ENCODE data around the gene WDR49.
A peak's percentile ranks its signal among the peaks of the same experiment; 100 is the strongest.

WDR49 gene

DNA sequence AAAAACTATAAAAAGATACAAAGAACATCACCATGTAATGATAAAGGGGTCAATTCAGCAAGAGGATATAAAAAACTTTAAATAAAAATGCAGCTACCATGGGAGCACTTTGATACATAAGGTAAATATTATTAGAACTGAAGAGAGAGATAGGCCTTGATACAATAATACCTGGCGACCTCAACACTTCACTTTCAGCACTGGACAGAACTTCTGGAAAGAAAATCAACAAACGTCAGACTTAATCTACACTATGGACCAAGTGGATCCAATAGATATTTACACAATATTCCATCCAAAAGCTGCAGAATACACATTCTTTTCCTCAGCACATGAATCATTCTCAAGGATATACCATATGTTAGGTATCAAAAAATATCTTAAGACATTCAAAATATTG lies 42.0 kb downstream of the WDR49 start:
- no peak for DNase-seq

DNA sequence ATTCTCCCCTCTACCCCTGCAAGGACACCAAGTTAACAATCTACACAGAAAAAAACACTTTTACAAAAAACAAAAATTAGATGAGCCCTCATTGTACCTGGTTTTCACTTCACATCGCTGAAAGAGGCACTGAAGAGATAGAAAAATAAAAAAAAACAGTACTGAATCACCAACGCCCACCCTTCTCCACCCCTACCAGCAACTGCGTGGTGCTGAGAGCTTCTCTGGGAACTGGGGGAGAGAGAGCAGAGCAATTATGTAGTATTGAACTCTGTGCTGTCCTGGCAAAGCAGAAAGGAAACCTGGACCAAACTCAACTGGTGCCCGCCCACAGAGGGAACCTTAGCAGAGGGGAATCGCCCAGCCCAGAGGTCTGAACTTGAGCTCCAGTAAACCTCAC lies 44.6 kb downstream of the WDR49 start:
- DNase-seq: no peak

DNA sequence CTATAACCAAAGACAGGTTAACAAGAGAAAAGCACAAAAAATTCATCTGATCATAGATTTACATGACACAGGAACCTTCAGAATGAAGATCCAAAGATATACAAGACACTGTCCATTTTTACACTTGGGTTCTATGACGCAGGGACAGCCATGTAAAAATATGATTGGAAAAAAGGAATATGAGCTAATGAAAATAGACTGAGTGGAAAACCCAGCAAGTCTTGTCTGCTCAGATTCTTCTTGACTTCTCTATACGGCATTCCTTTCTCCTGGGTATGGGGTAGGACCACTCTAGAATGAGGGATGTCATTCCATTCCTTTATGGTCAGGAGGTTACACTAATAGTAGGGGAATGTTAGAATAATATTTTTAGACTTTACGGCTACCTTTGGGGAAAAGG lies 46.9 kb downstream of the WDR49 start:
- no peak for DNase-seq

DNA sequence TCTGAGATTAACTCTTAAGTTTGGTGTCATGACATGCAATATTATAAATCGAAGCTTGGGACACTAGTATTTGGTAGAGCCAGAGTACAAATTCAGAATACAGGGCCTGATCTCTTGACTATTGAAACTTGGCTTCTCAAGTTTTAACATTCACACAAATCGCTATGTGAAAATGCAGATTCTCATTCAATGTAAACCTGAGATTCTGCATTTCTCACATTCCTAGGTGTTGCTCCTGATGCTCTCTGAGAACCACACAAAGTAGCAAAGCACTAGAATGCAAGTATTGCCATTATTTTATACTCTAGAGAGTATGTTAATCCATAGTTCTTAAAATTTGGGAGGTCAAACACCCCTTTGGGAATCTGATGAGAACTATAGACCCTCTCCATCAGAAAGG lies 47.9 kb downstream of the WDR49 start:
- DNase-seq: no peak

DNA sequence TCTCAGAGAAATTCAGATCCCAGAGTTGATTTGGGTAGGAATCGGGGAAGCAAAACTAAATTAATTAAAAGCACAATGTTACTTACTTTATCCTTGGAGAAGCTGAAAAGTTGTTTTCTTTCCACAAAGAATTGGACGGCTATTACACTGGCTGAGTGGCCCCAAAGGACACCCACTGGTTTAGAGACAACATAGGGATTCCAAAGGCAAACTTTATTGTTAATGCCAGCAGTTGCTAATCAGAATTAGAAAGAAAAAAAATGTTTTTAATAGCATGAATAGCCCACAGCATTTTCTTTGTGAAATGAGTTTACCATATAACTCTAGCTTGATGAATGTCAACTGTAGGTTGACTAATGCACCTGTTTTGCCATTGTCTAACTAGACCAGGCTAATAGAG lies 51.7 kb downstream of the WDR49 start:
- DNase-seq: no peak

DNA sequence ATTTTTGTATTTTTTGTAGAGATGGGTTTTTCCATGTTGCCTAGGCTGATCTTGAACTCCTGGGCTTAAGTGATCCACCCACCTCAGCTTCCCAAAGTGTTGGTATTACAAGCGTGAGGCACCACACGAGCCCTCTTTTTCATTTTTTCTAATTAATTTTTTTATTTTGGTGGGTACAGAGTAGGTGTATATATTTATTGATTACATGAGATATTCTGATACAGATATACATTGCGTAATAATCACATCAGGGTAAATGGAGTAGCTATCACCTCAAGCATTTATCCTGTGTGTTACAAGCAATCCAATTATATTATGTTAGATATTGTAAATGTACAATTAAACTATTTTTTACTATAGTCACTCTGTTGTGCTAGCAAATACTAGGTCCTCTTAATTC lies 66.1 kb downstream of the WDR49 start:
- DNase-seq: no peak

DNA sequence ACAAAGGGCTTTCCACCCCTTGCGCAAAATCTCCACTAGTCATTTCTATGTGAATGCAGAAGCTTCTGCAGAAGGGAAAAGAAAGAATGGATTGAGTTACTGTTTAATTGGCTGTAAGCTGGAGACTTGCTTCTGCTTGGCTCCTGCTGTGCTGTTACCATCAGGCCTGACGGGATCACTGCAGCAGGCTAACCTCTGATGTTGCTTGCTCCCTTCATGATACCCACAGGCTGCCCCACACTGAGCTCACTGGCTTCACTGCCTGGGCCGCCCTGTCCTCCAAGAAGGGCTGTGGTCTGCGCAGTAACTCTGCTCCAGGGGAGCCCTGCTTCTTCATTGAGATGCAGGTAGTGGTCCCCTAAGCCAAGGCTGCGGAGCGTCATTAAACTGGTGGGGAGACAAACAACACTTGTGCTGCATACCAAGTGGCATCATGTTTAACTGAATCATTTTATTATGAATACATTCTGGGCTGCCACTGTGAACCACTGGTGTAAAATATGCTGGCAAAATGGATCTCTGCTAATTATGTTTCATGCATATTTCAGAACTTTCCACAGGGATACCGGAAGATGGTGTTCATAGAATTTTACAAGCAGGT lies 78.6 kb downstream of the WDR49 start:
- DNase-seq: no peak

DNA sequence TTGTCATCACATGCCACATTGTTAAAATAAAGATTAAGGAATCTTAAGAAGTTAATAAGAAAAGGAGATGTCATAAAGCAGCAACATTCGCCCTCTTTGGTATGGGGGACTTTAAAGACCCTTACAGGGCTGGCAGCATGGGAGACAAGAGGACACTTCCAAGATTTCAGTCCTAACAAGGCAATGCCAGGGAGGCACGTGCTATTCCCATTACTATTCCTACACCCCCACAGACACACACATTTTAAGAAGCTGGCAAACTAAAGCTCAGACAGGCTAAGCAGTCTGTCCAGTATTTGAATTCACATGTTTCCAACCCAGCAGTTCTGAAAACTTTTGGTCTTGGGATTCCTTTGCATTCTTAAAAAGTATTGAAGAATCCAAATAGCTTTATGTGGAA lies 80.8 kb downstream of the WDR49 start:
- DNase-seq: no peak

DNA sequence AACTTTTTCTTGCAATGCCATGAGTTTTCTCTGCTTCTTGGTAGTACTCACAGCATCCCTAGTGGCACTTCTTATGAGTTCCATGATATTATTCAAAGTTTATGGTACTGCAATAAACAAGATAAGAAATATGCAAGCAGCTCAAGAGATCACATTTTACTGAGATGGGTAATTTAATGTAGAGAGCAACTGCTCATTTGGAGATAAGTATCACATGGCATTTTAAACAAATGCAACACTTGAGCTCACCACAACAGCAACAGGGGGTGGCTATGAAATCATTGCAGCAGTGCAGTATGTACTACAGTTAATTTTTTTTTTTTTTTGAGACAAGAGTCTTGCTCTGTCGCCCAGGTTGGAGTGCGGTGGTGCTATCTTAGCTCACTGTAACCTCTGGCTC lies 85.1 kb downstream of the WDR49 start:
- DNase-seq: no peak

DNA sequence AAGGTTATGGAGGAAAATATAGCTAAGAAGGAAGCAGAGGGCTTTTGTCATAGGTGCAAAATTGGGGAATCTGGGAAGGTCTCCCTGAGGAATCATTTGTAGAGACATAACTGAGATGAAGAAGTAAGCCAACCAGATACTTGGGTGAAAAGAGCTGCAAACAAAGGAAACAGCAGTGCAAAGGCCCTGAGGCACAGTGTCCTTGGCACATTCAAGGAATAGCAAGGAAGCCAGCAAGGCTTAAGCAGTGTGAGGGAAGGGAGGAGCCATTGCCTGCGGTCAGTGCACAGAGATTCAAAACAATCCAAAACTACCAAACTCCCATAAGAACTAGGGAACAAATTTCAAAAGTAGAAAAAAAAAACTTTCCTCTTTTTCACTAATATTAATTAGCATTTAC lies 88.3 kb downstream of the WDR49 start:
- DNase-seq: no peak

DNA sequence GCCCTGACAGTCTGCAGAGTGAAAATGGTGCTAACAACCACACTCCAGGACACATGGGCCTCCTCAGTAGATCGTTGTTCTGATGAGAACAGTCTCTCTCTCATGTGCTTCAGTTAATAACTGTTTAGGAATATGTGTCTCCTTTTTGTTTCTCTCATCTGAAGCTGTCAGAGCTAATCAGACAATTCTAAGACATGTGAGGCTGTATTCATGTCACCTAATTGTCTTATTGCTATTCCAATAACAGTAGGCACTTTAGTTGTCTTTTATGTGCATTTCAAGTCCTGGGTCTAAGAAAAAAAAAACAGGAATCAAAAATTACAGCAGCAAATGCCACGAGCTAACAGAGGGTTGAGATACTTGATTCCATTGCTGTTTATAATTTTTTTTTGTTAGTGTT lies 89.1 kb downstream of the WDR49 start:
- DNase-seq: no peak

DNA sequence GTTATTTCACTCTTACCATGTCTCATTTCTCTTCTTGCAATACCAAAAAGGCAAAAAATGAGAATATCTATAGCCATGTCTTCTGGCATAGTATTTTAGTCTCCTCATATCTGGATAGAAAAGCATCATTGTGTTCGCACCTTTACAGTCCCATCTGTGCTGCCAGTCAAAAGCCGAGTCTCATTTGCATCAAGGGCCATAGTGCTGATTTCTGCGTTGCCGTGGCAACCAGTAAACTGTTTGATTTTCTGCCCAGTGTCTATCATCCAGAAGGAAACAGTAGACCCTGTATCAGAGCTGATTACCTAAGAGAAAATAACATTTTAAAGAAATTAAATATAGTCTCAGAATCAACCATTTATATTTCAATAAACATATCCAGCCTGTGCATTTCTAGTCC lies 93.8 kb downstream of the WDR49 start:
- no peak for DNase-seq

DNA sequence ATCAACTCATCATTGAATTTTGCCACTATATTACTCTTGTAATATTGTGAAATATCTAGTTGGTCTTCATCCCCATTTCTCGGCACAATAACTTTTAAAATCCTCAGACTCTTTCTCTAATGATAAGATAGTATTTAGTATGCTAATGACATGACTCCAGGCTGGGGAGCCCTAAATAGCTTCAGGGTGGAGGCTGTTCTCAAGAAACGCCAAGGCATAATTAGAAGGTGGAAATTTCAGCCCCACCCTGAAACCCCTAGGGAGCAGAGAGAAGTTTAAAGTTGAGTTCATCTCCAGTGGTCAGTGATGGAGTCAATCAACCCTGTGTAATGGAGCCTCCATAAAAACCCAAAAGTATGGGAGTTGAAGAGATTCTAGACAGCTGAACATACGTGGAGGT lies 98.8 kb downstream of the WDR49 start:
- DNase-seq: no peak

DNA sequence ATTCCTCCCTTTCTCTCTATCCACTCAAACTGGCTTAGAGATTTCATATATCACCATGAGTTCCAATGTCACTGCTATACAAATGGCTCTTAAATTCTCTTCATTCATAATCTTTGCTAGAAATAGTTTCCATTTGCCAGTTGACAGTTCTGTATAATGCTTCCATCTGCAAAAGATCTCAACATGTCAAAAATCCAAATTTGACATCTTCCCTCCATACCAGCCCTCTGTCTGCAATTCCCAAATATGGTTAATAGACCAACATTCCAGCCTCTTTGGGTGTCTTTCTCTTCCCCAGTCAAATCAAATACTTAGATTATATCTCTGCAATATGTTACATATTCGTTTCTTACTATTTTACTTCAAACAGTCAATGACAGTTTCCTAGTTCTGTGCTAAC lies 115.7 kb downstream of the WDR49 start:
- no peak for DNase-seq

DNA sequence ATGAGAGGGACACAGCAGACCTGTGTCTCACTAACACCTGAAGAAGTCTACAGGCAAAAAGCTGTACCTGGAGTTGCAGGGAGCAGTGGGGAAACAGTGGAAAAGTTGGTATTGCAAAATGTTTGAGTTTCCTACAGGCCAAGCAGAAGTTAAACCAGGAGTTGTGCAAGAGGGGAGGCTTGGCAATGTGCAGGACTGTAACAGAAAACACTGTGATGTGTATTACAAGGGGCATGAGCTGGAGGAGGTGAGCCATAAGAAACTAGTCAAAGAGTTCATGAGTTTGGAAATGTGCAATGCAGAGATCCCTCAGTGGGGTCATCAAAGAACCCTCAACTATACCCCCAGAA lies 132.8 kb downstream of the WDR49 start:
- no peak for DNase-seq

DNA sequence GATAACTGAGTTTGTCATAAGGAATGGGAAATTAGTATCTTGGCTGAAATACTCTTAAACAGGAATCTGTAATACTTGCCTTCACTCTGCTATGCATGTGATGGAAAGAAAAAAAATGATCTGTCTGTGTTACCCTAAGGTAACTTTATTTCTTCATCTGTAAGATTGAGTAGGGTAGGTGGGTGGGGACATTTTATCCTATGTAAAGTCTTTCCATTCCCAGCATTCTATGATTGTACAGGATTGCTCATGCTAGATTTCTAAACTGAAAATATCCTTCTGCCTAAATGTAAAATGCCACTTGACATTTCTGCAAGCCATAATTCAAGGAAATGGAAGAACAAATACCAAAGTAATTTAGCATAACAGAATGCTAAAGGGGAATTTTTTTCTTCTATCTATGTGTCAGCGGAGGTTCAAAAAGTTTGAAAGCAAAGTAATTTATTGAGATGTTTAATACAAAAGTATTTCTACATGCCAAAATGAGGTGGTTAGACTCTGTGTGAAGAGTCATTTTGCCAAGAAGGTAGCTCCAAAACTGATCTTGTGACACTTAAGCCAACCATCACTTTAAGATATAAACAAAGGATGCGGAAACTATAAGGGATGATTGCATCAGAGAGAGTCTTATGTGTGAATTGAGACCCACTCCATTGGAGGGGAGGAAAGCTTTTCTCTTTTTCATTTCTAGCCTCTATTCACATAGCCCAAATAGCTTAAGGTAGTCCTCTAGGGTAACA lies 133.3 kb downstream of the WDR49 start:
- DNase-seq: no peak

DNA sequence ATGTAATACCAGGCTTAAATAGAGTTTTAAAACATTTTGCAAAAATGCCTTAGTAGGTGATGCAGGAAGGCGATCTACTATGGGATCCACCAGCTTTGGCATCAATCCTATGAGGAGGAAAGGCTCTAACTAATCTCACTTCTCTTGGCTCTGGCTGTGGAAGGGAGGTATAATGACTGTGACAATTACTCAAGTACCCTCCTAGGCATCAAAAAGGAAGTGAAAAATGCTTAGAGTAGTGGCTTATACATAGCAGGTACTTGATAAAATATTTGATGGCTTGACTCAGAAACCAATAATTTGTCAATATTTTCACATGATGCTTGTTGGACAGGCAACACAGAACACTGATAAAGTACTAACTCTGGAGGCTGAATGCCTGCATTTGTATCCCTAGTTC lies 145.8 kb downstream of the WDR49 start:
- DNase-seq: no peak

DNA sequence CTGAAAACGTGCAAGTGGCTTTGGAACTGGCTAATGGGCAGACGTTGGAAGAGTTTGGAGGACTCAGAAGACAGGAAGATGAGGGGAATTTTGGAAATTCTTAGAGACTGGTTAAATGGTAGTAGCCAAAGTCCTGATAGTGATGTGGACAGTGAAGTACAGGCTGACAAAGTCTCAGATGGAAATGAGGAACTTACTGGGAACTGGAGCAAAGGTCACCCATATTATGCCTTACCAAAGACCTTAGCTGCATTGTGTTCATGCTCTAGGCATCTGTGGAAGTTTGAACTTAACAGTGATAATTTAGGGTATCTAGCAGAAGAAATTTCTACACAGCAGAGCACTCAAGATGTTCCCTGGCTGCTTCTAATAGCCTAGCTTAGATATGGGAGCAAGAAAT lies 151.3 kb downstream of the WDR49 start:
- no peak for DNase-seq

DNA sequence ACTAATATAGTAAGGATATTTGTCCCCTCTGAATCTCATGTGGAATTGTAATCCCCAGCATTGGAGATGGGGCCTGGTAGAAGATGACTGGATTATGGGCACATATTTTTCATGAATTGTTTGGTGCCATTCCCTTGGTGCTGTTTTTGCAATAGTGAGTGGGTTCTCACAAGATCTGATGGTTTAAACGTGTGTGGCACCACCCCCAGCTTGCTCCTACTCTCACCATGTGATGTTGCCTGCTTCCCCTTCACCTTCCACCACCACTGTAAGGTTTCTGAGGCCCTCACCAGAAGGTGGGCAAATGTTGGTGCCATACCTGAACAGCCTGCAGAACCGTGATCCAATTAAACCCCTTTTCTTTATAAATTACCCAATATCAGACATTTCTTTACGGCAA lies 151.8 kb downstream of the WDR49 start:
- no peak for DNase-seq

DNA sequence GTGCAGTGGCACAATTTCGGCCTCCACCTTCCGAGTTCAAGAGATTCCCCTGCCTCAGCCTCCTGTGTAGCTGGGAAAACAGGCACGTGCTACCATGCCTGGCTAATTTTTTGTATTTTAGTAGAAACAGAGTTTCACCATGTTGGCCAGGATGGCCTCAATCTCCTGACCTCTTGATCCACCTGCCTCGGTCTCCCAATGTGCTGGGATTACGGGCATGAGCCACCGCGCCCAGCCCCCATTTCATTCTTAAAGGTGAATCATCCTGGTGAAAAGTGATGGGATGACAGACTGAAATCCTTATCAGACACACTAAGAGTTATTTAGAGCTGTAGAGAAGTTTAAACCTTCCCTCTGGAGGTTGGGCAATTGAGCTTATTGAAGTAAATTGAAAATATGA lies 155.8 kb downstream of the WDR49 start:
- DNase-seq: no peak

DNA sequence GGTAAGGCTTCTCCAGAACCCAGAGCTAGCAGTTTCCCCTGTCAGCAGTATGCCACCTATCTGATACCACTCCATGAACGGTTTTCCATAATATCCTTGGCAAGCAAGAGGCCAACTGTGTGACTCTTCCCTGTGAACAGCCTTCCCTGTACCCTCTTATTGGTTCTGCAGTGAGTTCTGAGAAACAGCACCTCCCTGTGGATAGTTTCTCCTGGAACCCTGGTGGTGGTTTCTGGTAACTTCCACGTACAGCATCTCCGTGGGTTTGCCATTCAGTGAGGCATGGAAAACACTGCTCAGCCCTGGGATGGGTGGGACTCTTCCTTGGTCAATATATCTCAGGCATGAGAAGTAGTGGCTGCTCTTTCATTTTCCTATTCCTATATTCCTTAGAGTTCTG lies 160.5 kb downstream of the WDR49 start:
- DNase-seq: peak; percentile 3

DNA sequence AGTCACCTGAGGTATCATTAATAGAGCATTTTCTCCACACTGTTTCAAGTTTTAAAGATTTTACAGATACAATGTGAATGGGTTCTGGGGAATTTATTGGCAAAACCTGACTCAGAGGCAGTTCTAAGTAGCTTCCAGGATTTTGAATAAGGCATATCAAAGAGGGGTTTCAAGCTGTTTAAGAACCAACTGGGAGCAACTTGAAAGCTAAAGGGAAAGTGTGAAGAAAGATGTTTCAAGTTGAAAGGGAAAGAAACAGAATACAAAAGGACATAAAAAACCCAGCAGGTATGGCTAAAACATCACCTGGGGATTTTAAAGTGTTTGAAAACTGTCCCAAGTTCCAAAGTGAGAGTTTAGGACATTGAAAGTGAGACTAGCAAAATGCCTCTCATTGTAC lies 162.1 kb downstream of the WDR49 start:
- no peak for DNase-seq

DNA sequence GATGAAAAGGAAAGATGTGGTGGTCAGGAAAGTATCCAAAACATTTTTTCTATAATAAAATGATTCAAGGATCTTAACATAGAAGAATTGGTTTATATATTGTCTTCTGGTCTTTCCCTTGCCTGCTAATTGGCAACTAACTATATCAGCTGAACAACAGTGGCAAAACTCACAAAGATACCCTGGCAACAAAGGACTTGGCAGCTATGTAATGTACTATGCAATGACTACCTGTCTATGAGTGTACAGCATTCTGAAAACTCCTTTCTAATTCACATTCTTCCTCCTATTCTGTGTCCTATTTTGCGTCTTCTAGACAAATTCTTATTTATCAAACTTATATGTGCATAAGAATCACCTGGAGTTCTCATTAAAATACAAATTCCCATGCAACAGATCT lies 164.2 kb downstream of the WDR49 start:
- DNase-seq: no peak

DNA sequence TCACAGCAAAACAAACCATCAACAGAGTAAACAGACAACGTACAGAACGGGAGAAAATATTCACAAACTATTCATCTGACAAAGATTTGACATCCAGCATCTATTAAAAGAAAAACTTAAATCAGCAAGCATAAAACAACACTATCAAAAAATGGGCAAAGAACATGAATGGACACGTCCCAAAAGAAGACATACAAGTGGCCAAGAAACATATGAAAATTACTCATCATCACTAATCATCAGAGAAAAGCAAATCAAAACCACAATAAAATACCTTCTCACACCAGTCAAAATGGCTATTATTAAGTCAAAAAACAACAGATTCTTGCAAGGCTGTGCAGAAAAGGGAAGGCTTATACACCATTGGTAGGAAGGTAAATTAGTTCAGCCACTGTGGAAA lies 166.2 kb downstream of the WDR49 start:
- DNase-seq: no peak

DNA sequence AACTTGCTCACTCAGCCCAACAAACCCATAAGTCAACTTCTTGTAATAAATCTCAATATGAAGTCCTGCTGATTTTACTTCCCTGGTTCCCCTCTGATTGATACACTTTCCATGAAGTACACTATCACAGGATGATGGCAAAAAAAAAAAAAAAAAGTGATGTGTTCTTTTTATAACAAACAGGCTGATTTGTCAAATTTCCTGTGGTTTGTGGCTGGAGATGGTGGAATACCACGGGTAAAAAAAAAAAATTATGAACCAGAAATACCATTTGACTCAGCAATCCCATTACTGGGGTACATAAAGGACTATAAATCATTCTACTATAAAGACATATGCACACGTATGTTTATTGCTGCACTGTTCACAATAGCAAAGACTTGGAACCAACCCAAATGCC lies 169.2 kb downstream of the WDR49 start:
- no peak for DNase-seq
